Testis (tissue), 2 donors: ENCODE results near the gene PSMD4.

Experiments
- POLR2A ChIP-seq: fragments of 450-650 bp; IDR thresholded peaks from one replicate; pipeline ENCODE4 v1.6.1; 2017; ENCODE audit warnings: antibody characterized with exemption, mild to moderate bottlenecking, moderate library complexity
- TF ChIP-seq, protein P1 (sequence below), 3 experiments: fragments of 450-650 bp in 2 of 3; fragments of 200-600 bp in 1 of 3; sonication (generic) in 1 of 3; IDR thresholded peaks; one replicate each; pipeline ENCODE4 v1.5.1; 2016 to 2019; ENCODE audit warnings: antibody characterized with exemption in 3 of 3, mild to moderate bottlenecking in 2 of 3, moderate library complexity in 1 of 3

DNA sequence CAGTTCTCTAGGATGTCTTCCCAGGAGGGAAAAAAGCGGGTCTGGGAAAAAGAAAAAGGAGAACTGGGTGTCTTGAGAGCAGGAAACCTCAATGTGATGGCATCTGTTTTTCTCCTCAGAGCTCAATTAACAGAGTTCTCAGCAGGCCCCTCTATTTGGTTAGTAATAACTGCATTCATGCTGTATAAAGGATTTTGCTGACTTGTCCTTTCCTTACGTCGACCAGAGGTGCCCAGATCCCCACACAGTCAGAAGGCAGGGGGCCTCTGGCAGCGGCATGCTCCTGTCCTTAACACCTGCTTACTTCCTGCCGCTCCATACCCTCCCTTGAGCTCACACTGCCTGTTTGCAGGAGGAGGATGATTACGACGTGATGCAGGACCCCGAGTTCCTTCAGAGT, 12.3 kb downstream of the PSMD4 start:
- TF ChIP-seq, protein P1, sequence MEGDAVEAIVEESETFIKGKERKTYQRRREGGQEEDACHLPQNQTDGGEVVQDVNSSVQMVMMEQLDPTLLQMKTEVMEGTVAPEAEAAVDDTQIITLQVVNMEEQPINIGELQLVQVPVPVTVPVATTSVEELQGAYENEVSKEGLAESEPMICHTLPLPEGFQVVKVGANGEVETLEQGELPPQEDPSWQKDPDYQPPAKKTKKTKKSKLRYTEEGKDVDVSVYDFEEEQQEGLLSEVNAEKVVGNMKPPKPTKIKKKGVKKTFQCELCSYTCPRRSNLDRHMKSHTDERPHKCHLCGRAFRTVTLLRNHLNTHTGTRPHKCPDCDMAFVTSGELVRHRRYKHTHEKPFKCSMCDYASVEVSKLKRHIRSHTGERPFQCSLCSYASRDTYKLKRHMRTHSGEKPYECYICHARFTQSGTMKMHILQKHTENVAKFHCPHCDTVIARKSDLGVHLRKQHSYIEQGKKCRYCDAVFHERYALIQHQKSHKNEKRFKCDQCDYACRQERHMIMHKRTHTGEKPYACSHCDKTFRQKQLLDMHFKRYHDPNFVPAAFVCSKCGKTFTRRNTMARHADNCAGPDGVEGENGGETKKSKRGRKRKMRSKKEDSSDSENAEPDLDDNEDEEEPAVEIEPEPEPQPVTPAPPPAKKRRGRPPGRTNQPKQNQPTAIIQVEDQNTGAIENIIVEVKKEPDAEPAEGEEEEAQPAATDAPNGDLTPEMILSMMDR (IDR thresholded peaks at IDR 0.05): no peak
- TF ChIP-seq POLR2A: no peak
